Activated CD8-positive, alpha-beta T cell treated with anti-CD3 and anti-CD28 coated beads for 36 hours (primary cell): ENCODE results near the gene DARS1. TPM values are rescaled to one million over a fixed set of nuclear protein-coding genes. Genes with fewer than 3 reads are reported as not detected.

Experiments used
- ATAC-seq: fragments of 200-7000 bp; cut with Tn5 transposase; one replicate; pipeline ENCODE4 v1.10.0; 2021; ENCODE audit warnings: mild to moderate bottlenecking, moderate library complexity
- CTCF ChIA-PET: fragments of 350-600 bp; sonication (Branson Sonifier 250); formaldehyde crosslinking; loops from one replicate; lab custom pipeline; 2021; ENCODE audit warnings: antibody characterized with exemption; lab: Charles Lee
- POLR2A ChIA-PET: fragments of 350-600 bp; sonication (Branson Sonifier 250); formaldehyde crosslinking; loops from one replicate; lab custom pipeline; 2021; ENCODE audit warnings: antibody characterized with exemption; lab: Charles Lee
- DNase-seq: peaks from one replicate; pipeline ENCODE4 v3.0.0-alpha.2; 2020
- H3K27ac Mint-ChIP-seq: one replicate; pipeline ENCODE4 v1.8.0; 2021; ENCODE audit warnings: mild to moderate bottlenecking, mixed read lengths
- H3K27me3 Mint-ChIP-seq: one replicate; pipeline ENCODE4 v1.8.0; 2021; ENCODE audit warnings: mixed read lengths
- H3K36me3 Mint-ChIP-seq: one replicate; pipeline ENCODE4 v1.8.0; 2021; ENCODE audit warnings: low read depth, mixed read lengths
- H3K4me1 Mint-ChIP-seq: one replicate; pipeline ENCODE4 v1.8.0; 2021; ENCODE audit warnings: low read depth, mixed read lengths
- H3K4me3 Mint-ChIP-seq: one replicate; pipeline ENCODE4 v1.8.0; 2021; ENCODE audit warnings: mild to moderate bottlenecking, moderate library complexity, mixed read lengths
- H3K9me3 Mint-ChIP-seq: one replicate; pipeline ENCODE4 v1.8.0; 2021; ENCODE audit warnings: mixed read lengths
- intact Hi-C: fragments of 100-400 bp; cut with micrococcal nuclease; formaldehyde crosslinking; loops from one replicate; pipeline ENCODE4 v1.10.0; 2022
- total RNA-seq, 2 experiments: library from RNA; stranded (reverse); gene quantifications; one replicate each; pipeline ENCODE4 v1.2.3, GENCODE V29; 2021
- TF ChIP-seq, protein P1 (sequence below): fragments of 200-600 bp; IDR thresholded peaks from one replicate; pipeline ENCODE4 v1.8.0; 2022; ENCODE audit warnings: antibody characterized with exemption, mild to moderate bottlenecking

DARS1 gene
- total RNA-seq, 2 experiments from 2014 or later, result 210 to 211 TPM

DNA sequence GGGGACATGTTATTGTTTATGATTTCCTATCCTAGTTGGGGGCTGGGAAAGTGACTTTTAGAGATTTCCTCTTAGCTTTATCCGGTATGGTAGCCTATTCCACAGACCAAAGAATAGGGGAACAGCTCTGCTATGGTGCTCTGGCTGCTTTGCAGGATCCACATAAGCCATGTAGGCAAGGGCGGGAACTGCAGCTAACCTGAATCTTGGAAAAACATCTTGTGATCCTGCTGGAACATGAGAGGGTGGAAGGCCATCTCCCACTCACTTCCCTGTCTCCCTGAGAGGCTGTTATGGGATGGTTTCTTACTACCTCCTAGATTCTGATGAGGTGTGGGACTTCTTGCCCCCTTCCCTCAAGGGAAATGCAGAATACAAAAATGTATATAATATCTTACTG is 2.0 kb upstream of the DARS1 start:
- intact Hi-C loops, result loop anchor here (5.0 to 10.0 kb wide), 3 partner anchors 73 to 390 kb away; no protein-coding TSS in a partner anchor
- TF ChIP-seq, protein P1, sequence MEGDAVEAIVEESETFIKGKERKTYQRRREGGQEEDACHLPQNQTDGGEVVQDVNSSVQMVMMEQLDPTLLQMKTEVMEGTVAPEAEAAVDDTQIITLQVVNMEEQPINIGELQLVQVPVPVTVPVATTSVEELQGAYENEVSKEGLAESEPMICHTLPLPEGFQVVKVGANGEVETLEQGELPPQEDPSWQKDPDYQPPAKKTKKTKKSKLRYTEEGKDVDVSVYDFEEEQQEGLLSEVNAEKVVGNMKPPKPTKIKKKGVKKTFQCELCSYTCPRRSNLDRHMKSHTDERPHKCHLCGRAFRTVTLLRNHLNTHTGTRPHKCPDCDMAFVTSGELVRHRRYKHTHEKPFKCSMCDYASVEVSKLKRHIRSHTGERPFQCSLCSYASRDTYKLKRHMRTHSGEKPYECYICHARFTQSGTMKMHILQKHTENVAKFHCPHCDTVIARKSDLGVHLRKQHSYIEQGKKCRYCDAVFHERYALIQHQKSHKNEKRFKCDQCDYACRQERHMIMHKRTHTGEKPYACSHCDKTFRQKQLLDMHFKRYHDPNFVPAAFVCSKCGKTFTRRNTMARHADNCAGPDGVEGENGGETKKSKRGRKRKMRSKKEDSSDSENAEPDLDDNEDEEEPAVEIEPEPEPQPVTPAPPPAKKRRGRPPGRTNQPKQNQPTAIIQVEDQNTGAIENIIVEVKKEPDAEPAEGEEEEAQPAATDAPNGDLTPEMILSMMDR, result no peak
- no peaks in the 10 kb centered on the region for H3K27me3 Mint-ChIP-seq
- ChIA-PET CTCF (interaction anchor here (1.4 kb wide), 1 partner anchor 397 kb away, joined by 4 read pairs; no protein-coding TSS in a partner anchor), POLR2A (interaction anchor here (2.7 kb wide), 1 partner anchor 63 kb away, joined by 12 read pairs; no protein-coding TSS in a partner anchor)
- peaks cover 25% of the 10 kb centered on the region for H3K4me1 Mint-ChIP-seq
- no peak overlapping the region for H3K27ac Mint-ChIP-seq
- DNase-seq (no peak), ATAC-seq (no peak)
- no peaks in the 10 kb centered on the region for H3K9me3 Mint-ChIP-seq
- H3K4me3 Mint-ChIP-seq, result no peak overlapping the region
- H3K36me3 Mint-ChIP-seq, result peaks cover 38% of the 10 kb centered on the region

DNA sequence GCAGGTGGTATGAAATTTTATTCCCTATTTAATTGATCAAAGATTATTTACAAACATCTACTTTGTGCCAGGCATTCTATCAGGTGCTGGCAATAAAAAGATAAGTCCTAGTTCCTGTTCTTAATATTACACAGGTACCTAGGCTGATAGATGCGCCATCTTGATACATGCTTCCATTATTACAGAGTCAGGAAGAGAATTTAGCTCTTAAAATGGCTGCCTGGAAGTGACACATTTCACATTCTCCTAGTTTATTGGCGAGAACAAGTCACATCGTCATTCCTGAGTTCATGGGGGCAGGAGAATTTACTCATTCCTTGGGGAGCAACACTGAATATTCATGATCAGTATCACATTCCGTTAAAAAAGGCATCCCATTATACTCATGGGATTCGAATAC is 1.1 kb upstream of the DARS1 start:
- H3K4me1 Mint-ChIP-seq, result peaks cover 34% of the 10 kb centered on the region
- peaks cover 39% of the 10 kb centered on the region for H3K36me3 Mint-ChIP-seq
- TF ChIP-seq, protein P1, result no peak
- DNase-seq (no peak), ATAC-seq (no peak)
- ChIA-PET POLR2A (interaction anchor here (0.5 to 3.4 kb wide), 17 partner anchors 10 to 398 kb away, joined by 3 to 18 read pairs (median 5); no protein-coding TSS in a partner anchor), CTCF (interaction anchor here (1.0 to 1.9 kb wide), 5 partner anchors 10 to 72 kb away, joined by 3 to 5 read pairs (median 4); no protein-coding TSS in a partner anchor)
- H3K27me3 Mint-ChIP-seq, result no peaks in the 10 kb centered on the region
- peak overlapping the region; percentile 90 for H3K4me3 Mint-ChIP-seq
- intact Hi-C loops, result loop anchor here (5.0 to 10.0 kb wide), 3 partner anchors 72 to 391 kb away; no protein-coding TSS in a partner anchor
- H3K9me3 Mint-ChIP-seq, result no peaks in the 10 kb centered on the region
- H3K27ac Mint-ChIP-seq, result peak overlapping the region; percentile 97

DNA sequence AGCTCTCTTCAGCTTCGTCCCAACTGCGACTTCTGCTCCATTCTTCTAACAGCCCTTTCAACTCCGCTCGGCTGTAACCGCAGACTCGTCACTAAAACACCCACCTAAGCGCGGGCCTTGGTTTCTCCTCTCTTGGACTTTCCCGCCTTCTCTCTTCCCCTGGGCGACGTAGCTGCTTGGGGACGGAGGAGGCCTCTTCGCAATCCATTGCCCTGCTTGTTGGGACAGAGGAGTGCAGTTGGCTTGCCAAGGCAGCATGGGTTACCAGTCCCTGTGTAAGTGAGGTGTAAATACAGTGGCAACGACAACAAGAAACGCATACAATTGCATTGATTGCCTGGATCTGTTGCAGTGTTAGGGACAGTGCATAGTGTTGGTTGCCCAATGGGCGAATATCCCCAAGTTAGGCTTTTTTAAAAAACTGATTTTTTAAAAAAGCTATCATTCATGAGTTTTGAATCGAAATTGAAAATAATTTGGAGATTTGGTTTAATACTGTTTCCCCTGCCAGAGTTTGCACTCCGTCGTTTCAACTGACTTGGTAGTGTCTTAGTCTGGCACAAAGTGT is 484 bp upstream of the DARS1 start:
- H3K9me3 Mint-ChIP-seq, result no peaks in the 10 kb centered on the region
- ATAC-seq (peak; percentile 57), DNase-seq (peak; percentile 93)
- peaks cover 39% of the 10 kb centered on the region for H3K4me1 Mint-ChIP-seq
- POLR2A ChIA-PET, result interaction anchor here (0.5 to 3.4 kb wide), 26 partner anchors 10 to 398 kb away, joined by 3 to 18 read pairs (median 4); no protein-coding TSS in a partner anchor
- TF ChIP-seq, protein P1, result no peak
- peak overlapping the region; percentile 97 for H3K27ac Mint-ChIP-seq
- peaks cover 45% of the 10 kb centered on the region for H3K36me3 Mint-ChIP-seq
- H3K4me3 Mint-ChIP-seq, result peak overlapping the region; percentile 90
- CTCF ChIA-PET, result interaction anchor here (1.0 to 1.9 kb wide), 6 partner anchors 11 to 73 kb away, joined by 3 to 5 read pairs (median 4); no protein-coding TSS in a partner anchor
- intact Hi-C loops, result loop anchor here (2.0 to 10.0 kb wide), 4 partner anchors 71 to 391 kb away; no protein-coding TSS in a partner anchor
- no peaks in the 10 kb centered on the region for H3K27me3 Mint-ChIP-seq

DNA sequence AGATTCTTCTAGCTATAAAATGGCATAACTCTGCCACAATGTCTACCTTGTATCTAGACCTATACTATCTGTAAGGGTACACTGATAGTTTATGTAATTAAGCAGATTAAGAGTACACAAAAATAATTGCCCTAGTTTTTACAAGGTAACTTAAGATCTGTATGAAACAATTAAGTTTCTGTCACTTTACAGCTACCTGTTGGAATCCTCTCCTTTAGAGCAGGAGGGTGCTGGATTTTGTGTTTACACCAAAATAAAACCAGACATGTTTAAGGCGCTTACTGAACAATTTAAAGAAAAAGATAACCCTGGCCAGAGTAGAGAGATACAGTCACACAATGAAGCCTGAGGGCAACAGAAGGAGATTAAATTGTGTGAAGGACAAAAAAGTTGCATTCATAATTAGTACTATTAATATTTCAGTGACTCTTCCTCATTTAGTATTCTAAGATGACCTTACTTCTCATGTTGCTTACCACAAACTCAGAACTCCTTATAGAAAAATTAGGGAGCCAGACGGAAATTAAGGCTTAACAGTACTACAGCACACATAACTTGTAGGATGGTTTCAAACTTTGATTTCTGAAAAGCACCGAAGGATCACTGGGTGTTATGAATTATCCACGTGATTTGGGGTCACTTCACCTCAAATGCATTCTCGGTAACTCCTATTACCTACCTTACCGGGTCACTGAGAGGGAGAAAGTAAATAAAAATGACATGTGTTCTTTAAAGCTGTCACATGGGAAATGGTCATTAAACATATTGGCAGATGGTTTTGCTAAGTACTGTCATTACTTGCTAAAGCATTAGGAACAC is 1.0 kb downstream of the DARS1 start:
- peak overlapping the region; percentile 90 for H3K4me3 Mint-ChIP-seq
- CTCF ChIA-PET, result interaction anchor here (1.0 to 2.3 kb wide), 7 partner anchors 12 to 398 kb away, joined by 3 to 14 read pairs (median 4); no protein-coding TSS in a partner anchor
- POLR2A ChIA-PET, result interaction anchor here (1.0 to 3.4 kb wide), 13 partner anchors 24 to 391 kb away, joined by 3 to 18 read pairs (median 4); no protein-coding TSS in a partner anchor
- TF ChIP-seq, protein P1, result no peak
- intact Hi-C loops, result loop anchor here (1.0 to 10.0 kb wide), 6 partner anchors 37 to 393 kb away; no protein-coding TSS in a partner anchor
- no peak for ATAC-seq
- no peaks in the 10 kb centered on the region for H3K27me3 Mint-ChIP-seq
- no peaks in the 10 kb centered on the region for H3K9me3 Mint-ChIP-seq
- no peak for DNase-seq
- H3K4me1 Mint-ChIP-seq, result peaks cover 49% of the 10 kb centered on the region
- peak overlapping the region; percentile 97 for H3K27ac Mint-ChIP-seq
- H3K36me3 Mint-ChIP-seq, result peaks cover 54% of the 10 kb centered on the region
